T-helper 1 cell treated with Interleukin-12 subunit alpha and Interleukin-12 subunit beta and Interleukin-4 antibody, amounts not matched to agents 30 μg/mL and 1 μg/mL, for 36 hours (primary cell): Measurements from ENCODE around the gene PRSS57.
A peak's percentile ranks its signal among the peaks of the same experiment; 100 is the strongest.

ENCODE experiments used
- H3K27ac Mint-ChIP-seq: one replicate; pipeline ENCODE4 v1.8.0; 2021; ENCODE audit warnings: mild to moderate bottlenecking, mixed read lengths
- H3K27me3 Mint-ChIP-seq: one replicate; pipeline ENCODE4 v1.8.0; 2021; ENCODE audit warnings: low read depth, mixed read lengths
- H3K36me3 Mint-ChIP-seq: one replicate; pipeline ENCODE4 v1.8.0; 2021; ENCODE audit warnings: low read depth, mixed read lengths
- H3K4me1 Mint-ChIP-seq: one replicate; pipeline ENCODE4 v1.8.0; 2021; ENCODE audit warnings: low read depth, mixed read lengths
- H3K4me3 Mint-ChIP-seq: one replicate; pipeline ENCODE4 v1.8.0; 2021; ENCODE audit warnings: mild to moderate bottlenecking, moderate library complexity, mixed read lengths
- H3K9me3 Mint-ChIP-seq: one replicate; pipeline ENCODE4 v1.8.0; 2021; ENCODE audit warnings: mixed read lengths

The PRSS57 gene

GRCh38 chr19:658916-659839, 36.1 kb downstream of the PRSS57 start:
- Mint-ChIP-seq H3K4me3 (peak overlapping the region; percentile 98), H3K36me3 (peaks cover 16% of the 10 kb centered on the region), H3K9me3 (no peaks in the 10 kb centered on the region), H3K4me1 (peaks cover 20% of the 10 kb centered on the region), H3K27ac (peak overlapping the region; percentile 96), H3K27me3 (no peaks in the 10 kb centered on the region)

GRCh38 chr19:658059-658839, 37.0 kb downstream of the PRSS57 start:
- Mint-ChIP-seq H3K4me3 (no peak overlapping the region), H3K9me3 (no peaks in the 10 kb centered on the region), H3K36me3 (peaks cover 20% of the 10 kb centered on the region), H3K27ac (no peak overlapping the region), H3K27me3 (no peaks in the 10 kb centered on the region), H3K4me1 (peaks cover 20% of the 10 kb centered on the region)

- Mint-ChIP-seq H3K27me3 (no peaks in the 10 kb centered on the region), H3K27ac (no peak overlapping the region), H3K9me3 (no peaks in the 10 kb centered on the region), H3K4me3 (no peak overlapping the region), H3K36me3 (peaks cover 20% of the 10 kb centered on the region), H3K4me1 (peaks cover 20% of the 10 kb centered on the region)
Observed at GRCh38 chr19:657611-658010, 37.6 kb downstream of the PRSS57 start.

GRCh38 chr19:656751-657559, 38.3 kb downstream of the PRSS57 start:
- H3K4me3 Mint-ChIP-seq, result no peak overlapping the region

GRCh38 chr19:655691-656090, 39.6 kb downstream of the PRSS57 start:
- no peaks in the 10 kb centered on the region for H3K9me3 Mint-ChIP-seq
- H3K36me3 Mint-ChIP-seq, result peaks cover 17% of the 10 kb centered on the region
- H3K4me1 Mint-ChIP-seq, result peaks cover 15% of the 10 kb centered on the region
- H3K4me3 Mint-ChIP-seq, result no peak overlapping the region
- H3K27ac Mint-ChIP-seq, result no peak overlapping the region
- no peaks in the 10 kb centered on the region for H3K27me3 Mint-ChIP-seq

More at GRCh38 chr19:656751-657559, 38.3 kb downstream of the PRSS57 start:
- Mint-ChIP-seq H3K4me1 (peaks cover 20% of the 10 kb centered on the region), H3K27me3 (no peaks in the 10 kb centered on the region), H3K36me3 (peaks cover 20% of the 10 kb centered on the region), H3K27ac (no peak overlapping the region), H3K9me3 (no peaks in the 10 kb centered on the region)

GRCh38 chr19:653425-653824, 41.8 kb downstream of the PRSS57 start:
- Mint-ChIP-seq H3K4me3 (no peak overlapping the region), H3K27me3 (no peaks in the 10 kb centered on the region), H3K4me1 (peaks cover 8% of the 10 kb centered on the region), H3K36me3 (peaks cover 14% of the 10 kb centered on the region), H3K9me3 (no peaks in the 10 kb centered on the region), H3K27ac (no peak overlapping the region)

GRCh38 chr19:652467-653389, 42.5 kb downstream of the PRSS57 start:
- H3K4me1 Mint-ChIP-seq, result peaks cover 8% of the 10 kb centered on the region

GRCh38 chr19:651991-652390, 43.3 kb downstream of the PRSS57 start:
- Mint-ChIP-seq H3K4me3 (no peak overlapping the region), H3K9me3 (no peaks in the 10 kb centered on the region), H3K36me3 (peaks cover 14% of the 10 kb centered on the region), H3K27ac (no peak overlapping the region), H3K4me1 (peaks cover 8% of the 10 kb centered on the region), H3K27me3 (no peaks in the 10 kb centered on the region)

More at GRCh38 chr19:652467-653389, 42.5 kb downstream of the PRSS57 start:
- H3K36me3 Mint-ChIP-seq, result peaks cover 14% of the 10 kb centered on the region
- no peaks in the 10 kb centered on the region for H3K27me3 Mint-ChIP-seq
- no peak overlapping the region for H3K4me3 Mint-ChIP-seq
- no peak overlapping the region for H3K27ac Mint-ChIP-seq
- H3K9me3 Mint-ChIP-seq, result no peaks in the 10 kb centered on the region

- H3K4me1 Mint-ChIP-seq, result peaks cover 8% of the 10 kb centered on the region
- H3K27me3 Mint-ChIP-seq, result no peaks in the 10 kb centered on the region
- H3K4me3 Mint-ChIP-seq, result no peak overlapping the region
- peaks cover 15% of the 10 kb centered on the region for H3K36me3 Mint-ChIP-seq
- no peaks in the 10 kb centered on the region for H3K9me3 Mint-ChIP-seq
- no peak overlapping the region for H3K27ac Mint-ChIP-seq
Observed at GRCh38 chr19:651114-651818, 44.0 kb downstream of the PRSS57 start.

- H3K36me3 Mint-ChIP-seq, result peaks cover 15% of the 10 kb centered on the region
- peaks cover 4% of the 10 kb centered on the region for H3K4me1 Mint-ChIP-seq
- no peaks in the 10 kb centered on the region for H3K9me3 Mint-ChIP-seq
- no peaks in the 10 kb centered on the region for H3K27me3 Mint-ChIP-seq
- no peak overlapping the region for H3K4me3 Mint-ChIP-seq
- H3K27ac Mint-ChIP-seq, result no peak overlapping the region
Observed at GRCh38 chr19:650121-650520, 45.1 kb downstream of the PRSS57 start.

- no peak overlapping the region for H3K27ac Mint-ChIP-seq
- H3K36me3 Mint-ChIP-seq, result peaks cover 9% of the 10 kb centered on the region
- no peaks in the 10 kb centered on the region for H3K9me3 Mint-ChIP-seq
- H3K4me3 Mint-ChIP-seq, result no peak overlapping the region
- H3K27me3 Mint-ChIP-seq, result no peaks in the 10 kb centered on the region
- no peaks in the 10 kb centered on the region for H3K4me1 Mint-ChIP-seq
Observed at GRCh38 chr19:648904-649801, 46.1 kb downstream of the PRSS57 start.

GRCh38 chr19:648305-648704, 46.9 kb downstream of the PRSS57 start:
- Mint-ChIP-seq H3K4me3 (no peak overlapping the region), H3K27me3 (no peaks in the 10 kb centered on the region), H3K9me3 (no peaks in the 10 kb centered on the region), H3K27ac (no peak overlapping the region), H3K4me1 (no peaks in the 10 kb centered on the region), H3K36me3 (peaks cover 5% of the 10 kb centered on the region)
